HEK293T (cell line): Measurements from ENCODE around the gene SLC28A1.
"Not testable (repeated sequence)": the region's sequence is repeated elsewhere in the genome, so short reads cannot be mapped to it uniquely, and the experiment has no call there.

Source experiments
- CTCF ChIA-PET: fragments of 350-600 bp; formaldehyde crosslinking; extraction: SDS; loops from one replicate; lab custom pipeline; 2021; ENCODE audit warnings: antibody characterized with exemption, inconsistent platforms; lab: Yijun Ruan, JAX
- POLR2A ChIA-PET: fragments of 350-600 bp; formaldehyde crosslinking; extraction: SDS; loops from one replicate; lab custom pipeline; 2020; ENCODE audit warnings: antibody characterized with exemption, inconsistent platforms; lab: Yijun Ruan, JAX
- DNase-seq: peaks from one replicate; pipeline ENCODE4 v3.0.0; 2012; ENCODE audit warnings: mixed read lengths; ENCODE audit errors: extremely low spot score
- ARNT ChIP-seq: fragments of 450-650 bp; IDR thresholded peaks from 2 replicates; pipeline ENCODE4 v1.6.1; 2017; ENCODE audit warnings: mild to moderate bottlenecking
- BHLHE40 ChIP-seq: fragments of 450-650 bp; IDR thresholded peaks from 2 replicates; pipeline ENCODE4 v1.6.1; 2016; ENCODE audit warnings: mild to moderate bottlenecking, moderate library complexity, borderline replicate concordance
- CTBP1 ChIP-seq: fragments of 450-650 bp; IDR thresholded peaks from 2 replicates; pipeline ENCODE4 v1.6.1; 2016; ENCODE audit warnings: borderline replicate concordance
- ELF4 ChIP-seq: fragments of 450-650 bp; IDR thresholded peaks from 2 replicates; pipeline ENCODE4 v1.6.1; 2017; ENCODE audit warnings: antibody characterized with exemption
- FOXA1 ChIP-seq: fragments of 450-650 bp; IDR thresholded peaks from 2 replicates; pipeline ENCODE4 v1.6.1; 2016; ENCODE audit warnings: mild to moderate bottlenecking
- FOXK2 ChIP-seq: fragments of 450-650 bp; IDR thresholded peaks from 2 replicates; pipeline ENCODE4 v1.6.1; 2016; ENCODE audit warnings: mild to moderate bottlenecking
- FOXM1 ChIP-seq: fragments of 450-650 bp; IDR thresholded peaks from 2 replicates; pipeline ENCODE4 v1.6.1; 2017; ENCODE audit warnings: mild to moderate bottlenecking, borderline replicate concordance
- HDGF ChIP-seq: fragments of 450-650 bp; IDR thresholded peaks from 2 replicates; pipeline ENCODE4 v1.6.1; 2017; ENCODE audit warnings: antibody characterized with exemption, borderline replicate concordance
- L3MBTL2 ChIP-seq: fragments of 450-650 bp; conservative IDR thresholded peaks from 2 replicates; pipeline ENCODE4 v1.6.1; 2016; ENCODE audit warnings: mild to moderate bottlenecking
- LEF1 ChIP-seq: fragments of 450-650 bp; IDR thresholded peaks from 2 replicates; pipeline ENCODE4 v1.6.1; 2017; ENCODE audit warnings: mild to moderate bottlenecking, borderline replicate concordance
- NFRKB ChIP-seq: fragments of 450-650 bp; IDR thresholded peaks from 2 replicates; pipeline ENCODE4 v1.6.1; 2016; ENCODE audit warnings: mild to moderate bottlenecking, moderate library complexity
- SP1 ChIP-seq: fragments of 450-650 bp; IDR thresholded peaks from 2 replicates; pipeline ENCODE4 v1.6.1; 2017
- SUZ12 ChIP-seq: fragments of 450-650 bp; IDR thresholded peaks from 2 replicates; pipeline ENCODE4 v1.6.1; 2016; ENCODE audit warnings: mild to moderate bottlenecking
- TARDBP ChIP-seq: fragments of 450-650 bp; IDR thresholded peaks from 2 replicates; pipeline ENCODE4 v1.6.1; 2016
- ZNF384 ChIP-seq: fragments of 450-650 bp; IDR thresholded peaks from 2 replicates; pipeline ENCODE4 v1.6.1; 2016
- TF ChIP-seq, protein P1 (sequence below): fragments of 450-650 bp; IDR thresholded peaks from 2 replicates; pipeline ENCODE4 v1.6.1; 2016

SLC28A1 gene

DNA sequence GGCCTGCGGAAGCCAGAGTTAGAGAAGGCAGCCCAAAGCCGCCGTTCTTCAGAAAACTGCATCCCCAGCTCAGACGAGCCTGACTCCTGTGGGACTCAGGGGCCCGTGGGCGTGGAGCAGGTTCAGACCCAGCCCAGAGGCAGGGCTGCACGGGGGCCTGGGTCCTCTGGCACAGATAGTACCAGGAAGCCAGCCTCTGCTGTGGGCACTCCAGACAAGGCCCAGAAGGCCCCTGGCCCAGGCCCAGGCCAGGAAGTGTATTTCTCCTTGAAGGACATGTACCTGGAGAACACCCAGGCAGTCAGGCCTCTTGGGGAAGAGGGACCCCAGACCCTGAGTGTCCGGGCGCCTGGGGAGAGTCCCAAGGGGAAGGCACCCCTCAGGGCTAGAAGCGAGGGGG is 44.2 kb upstream of the SLC28A1 start:
- CTCF ChIA-PET, result interaction anchor here (0.6 kb wide), 1 partner anchor 241 kb away, joined by 3 read pairs; no protein-coding TSS in a partner anchor

DNA sequence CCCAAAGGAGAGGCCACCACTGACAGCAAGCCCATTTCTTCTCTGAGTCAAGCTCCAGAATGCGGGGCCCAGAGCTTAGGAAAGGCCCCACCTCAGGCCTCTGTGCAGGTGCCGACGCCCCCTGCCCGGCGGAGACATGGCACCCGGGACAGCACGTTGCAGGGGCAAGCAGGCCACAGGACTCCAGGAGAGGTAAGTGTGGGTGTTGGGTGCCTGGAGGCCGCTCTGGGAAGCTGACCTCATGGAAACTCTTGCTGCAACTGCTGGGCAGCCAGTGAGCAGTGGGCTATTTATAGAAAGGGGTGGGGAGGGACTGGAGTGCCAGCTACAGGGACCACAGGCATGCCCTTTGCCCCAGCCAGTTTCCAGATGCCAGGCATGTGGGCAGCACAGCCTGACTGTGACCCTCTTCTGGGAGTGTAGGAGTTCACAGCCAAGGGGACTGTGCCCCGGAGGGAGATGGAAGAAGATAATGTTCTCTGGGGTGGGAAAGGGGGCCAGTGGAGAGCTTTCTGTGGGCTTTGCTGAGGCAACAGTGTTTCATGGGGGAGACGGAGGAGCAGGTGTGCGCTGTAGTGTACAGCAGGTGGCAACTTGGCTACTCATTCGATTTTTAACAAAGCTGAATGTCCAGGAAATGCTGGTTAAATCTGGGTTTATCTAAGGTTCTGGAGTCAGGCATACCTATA is 43.6 kb upstream of the SLC28A1 start:
- POLR2A ChIA-PET, result no interaction called here
- no peak for DNase-seq
- TF ChIP-seq ARNT (no peak), HDGF (no peak), FOXK2 (no peak), SUZ12 (no peak), LEF1 (no peak)
- TF ChIP-seq, protein P1, sequence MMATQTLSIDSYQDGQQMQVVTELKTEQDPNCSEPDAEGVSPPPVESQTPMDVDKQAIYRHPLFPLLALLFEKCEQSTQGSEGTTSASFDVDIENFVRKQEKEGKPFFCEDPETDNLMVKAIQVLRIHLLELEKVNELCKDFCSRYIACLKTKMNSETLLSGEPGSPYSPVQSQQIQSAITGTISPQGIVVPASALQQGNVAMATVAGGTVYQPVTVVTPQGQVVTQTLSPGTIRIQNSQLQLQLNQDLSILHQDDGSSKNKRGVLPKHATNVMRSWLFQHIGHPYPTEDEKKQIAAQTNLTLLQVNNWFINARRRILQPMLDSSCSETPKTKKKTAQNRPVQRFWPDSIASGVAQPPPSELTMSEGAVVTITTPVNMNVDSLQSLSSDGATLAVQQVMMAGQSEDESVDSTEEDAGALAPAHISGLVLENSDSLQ, result no peak
- CTCF ChIA-PET, result interaction anchor here (0.7 kb wide), 1 partner anchor 8 kb away, joined by 3 read pairs; no protein-coding TSS in a partner anchor

More for the DNA sequence above, 44.2 kb upstream of the SLC28A1 start:
- DNase-seq, result no peak
- TF ChIP-seq ZNF384, result no peak
- no peak for TF ChIP-seq BHLHE40
- no peak for TF ChIP-seq ELF4
- TF ChIP-seq NFRKB, result no peak
- TF ChIP-seq SUZ12, result no peak
- TF ChIP-seq HDGF, result no peak
- TF ChIP-seq CTBP1, result no peak
- TF ChIP-seq SP1, result no peak
- no peak for TF ChIP-seq ARNT
- no peak for TF ChIP-seq TARDBP
- no peak for TF ChIP-seq FOXK2
- TF ChIP-seq FOXM1, result no peak
- no peak for TF ChIP-seq FOXA1
- TF ChIP-seq LEF1, result no peak
- no peak for TF ChIP-seq L3MBTL2
- TF ChIP-seq, protein P1, result no peak
- POLR2A ChIA-PET, result no interaction called here

DNA sequence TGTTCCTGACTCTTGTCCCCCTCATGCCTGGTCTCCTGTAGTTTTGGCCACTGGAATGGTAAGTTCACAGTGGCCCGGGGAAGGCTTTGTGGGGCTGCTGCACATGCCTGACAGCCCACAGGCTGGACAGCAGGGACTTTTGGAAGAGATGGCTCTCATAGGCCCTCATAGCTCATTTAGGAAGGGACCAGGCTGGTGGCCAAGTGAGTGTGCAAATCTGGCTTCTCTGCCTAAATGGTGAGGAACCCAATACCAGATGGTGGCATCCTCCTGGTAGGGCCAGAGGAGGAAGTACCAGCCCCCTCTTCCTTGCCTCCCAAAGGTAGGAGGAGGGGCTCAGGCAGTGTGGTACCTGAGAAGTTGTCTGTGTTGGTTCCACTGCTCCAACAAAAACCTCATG is 41.7 kb upstream of the SLC28A1 start:
- DNase-seq, result no peak
- CTCF ChIA-PET, result interaction anchor here (0.6 kb wide), 1 partner anchor 249 kb away, joined by 3 read pairs; no protein-coding TSS in a partner anchor
- POLR2A ChIA-PET, result interaction anchor here (1.6 kb wide), 1 partner anchor 15 kb away, joined by 3 read pairs; no protein-coding TSS in a partner anchor
- TF ChIP-seq, protein P1, result no peak
- TF ChIP-seq LEF1 (no peak), BHLHE40 (no peak), L3MBTL2 (no peak), ARNT (no peak), ELF4 (no peak), NFRKB (no peak), FOXK2 (no peak), FOXM1 (no peak), HDGF (no peak), CTBP1 (no peak), SP1 (no peak), TARDBP (no peak), ZNF384 (no peak), FOXA1 (no peak)

DNA sequence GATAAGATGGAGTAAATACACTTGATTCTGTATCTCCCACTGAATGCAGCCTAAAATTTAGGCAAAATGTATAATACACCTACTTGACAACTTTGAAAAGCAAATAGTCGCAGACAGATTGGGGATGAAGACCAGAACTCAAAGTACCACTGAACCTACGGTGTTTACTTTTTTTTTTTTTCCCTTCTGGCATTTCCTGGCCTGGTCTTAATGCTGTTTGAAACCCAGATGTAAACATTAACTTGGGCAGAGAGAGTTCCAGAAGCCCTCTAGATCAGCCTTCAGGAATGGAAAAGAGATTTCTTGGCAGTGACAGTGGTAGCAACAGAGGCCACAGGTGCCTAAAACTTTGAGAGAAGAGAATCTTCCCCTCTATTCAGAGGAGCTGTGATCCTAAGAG is 39.5 kb upstream of the SLC28A1 start:
- DNase-seq, result no peak
- TF ChIP-seq BHLHE40 (no peak), FOXA1 (no peak), ELF4 (no peak), LEF1 (no peak), HDGF (no peak), L3MBTL2 (no peak), CTBP1 (no peak), SUZ12 (no peak), NFRKB (no peak), ZNF384 (no peak), TARDBP (no peak), SP1 (no peak)
- TF ChIP-seq, protein P1, result no peak
- ChIA-PET CTCF (interaction anchor here (0.6 to 1.8 kb wide), 3 partner anchors 46 to 83 kb away, joined by 3 to 9 read pairs (median 3); no protein-coding TSS in a partner anchor), POLR2A (interaction anchor here (0.7 kb wide), 1 partner anchor 129 kb away, joined by 5 read pairs; the partner anchor contains the start of gene SEC11A)

DNA sequence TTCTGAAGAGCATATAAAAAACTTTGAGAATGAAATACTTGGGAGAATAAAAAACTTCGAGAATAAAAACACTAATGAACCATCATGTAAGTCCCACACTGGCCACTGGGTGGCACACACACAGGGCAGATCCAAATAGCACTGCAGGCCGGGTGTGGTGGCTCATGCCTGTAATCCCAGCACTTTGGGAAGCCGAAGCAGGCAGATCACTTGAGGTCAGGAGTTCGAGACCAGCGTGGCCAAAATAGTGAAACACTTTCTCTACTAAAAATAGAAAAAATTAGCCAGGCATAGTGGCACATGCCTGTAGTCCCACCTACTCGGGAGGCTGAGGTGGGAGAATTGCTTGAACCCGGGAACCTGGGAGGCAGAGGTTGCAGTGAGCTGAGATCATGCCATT is 38.8 kb upstream of the SLC28A1 start:
- CTCF ChIA-PET, result interaction anchor here (0.6 to 1.8 kb wide), 4 partner anchors 33 to 83 kb away, joined by 3 to 9 read pairs (median 3); no protein-coding TSS in a partner anchor
- peak; percentile 60 for DNase-seq
- TF ChIP-seq L3MBTL2, result 0 out of 2 replicates have a peak, but pooled peaks have one; percentile 10
- POLR2A ChIA-PET, result not testable (repeated sequence)
